Right lobe of liver (tissue), 6 donors: ENCODE data around the gene OSBPL3. TPM values are rescaled to one million over a fixed set of nuclear protein-coding genes. Genes with fewer than 3 reads are reported as not detected.

Experiments used
- ATAC-seq, 4 donors: fragments of 200-7000 bp; cut with Tn5 transposase; one replicate each; pipeline ENCODE4 v1.9.1; 2020; ENCODE audit warnings: mild to moderate bottlenecking in 4 of 4, moderate library complexity in 4 of 4
- DNase-seq, 3 donors: peaks; one replicate each; pipeline ENCODE4 v3.0.0-alpha.2; 2020
- H3K27ac ChIP-seq, 3 donors: fragments of 200-600 bp; one replicate each; pipeline ENCODE4 v1.8.0; 2022
- H3K27me3 ChIP-seq, 2 donors: fragments of 200-600 bp; one replicate each; pipeline ENCODE4 v1.8.0; 2022
- H3K36me3 ChIP-seq, 4 donors: fragments of 200-600 bp; sonication (generic) in 1 of 4; one replicate each; pipeline versions ENCODE4 v1.5.1 to v1.8.0; 2017 to 2022; ENCODE audit warnings: control low read depth in 1 of 4
- H3K4me1 ChIP-seq, 4 donors: fragments of 200-600 bp; sonication (generic) in 1 of 4; one replicate each; pipeline versions ENCODE4 v1.5.1 to v1.8.0; 2017 to 2022; ENCODE audit warnings: control low read depth in 1 of 4
- H3K4me3 ChIP-seq, 3 donors: fragments of 200-600 bp; one replicate each; pipeline ENCODE4 v1.8.0; 2022
- H3K9me3 ChIP-seq, 4 donors: fragments of 200-600 bp; sonication (generic) in 1 of 4; one replicate each; pipeline versions ENCODE4 v1.5.1 to v1.8.0; 2017 to 2022; ENCODE audit warnings: control low read depth in 1 of 4
- CTCF ChIP-seq, 4 donors: fragments of 200-600 bp in 3 of 4; fragments of 450-650 bp in 1 of 4; IDR thresholded peaks; one replicate each; pipeline versions ENCODE4 v1.5.1 to v1.8.0; 2016 to 2022; ENCODE audit warnings: antibody characterized with exemption in 4 of 4, mild to moderate bottlenecking in 2 of 4
- POLR2A ChIP-seq: fragments of 450-650 bp; IDR thresholded peaks from one replicate; pipeline ENCODE4 v1.6.1; 2017; ENCODE audit warnings: antibody characterized with exemption, mild to moderate bottlenecking
- WGBS: methylation state at CpG from one replicate; pipeline ENCODE4 v1.1.6; 2018; ENCODE audit warnings: low coverage, low lambda C conversion rate; ENCODE audit not compliant: insufficient coverage; ENCODE audit errors: missing lambda C conversion rate; 5-methylcytosine and 5-hydroxymethylcytosine counted together
- intact Hi-C, 2 donors: fragments of 100-400 bp; cut with DNase I; formaldehyde crosslinking; loops; one replicate each; pipeline versions ENCODE4 v1.11.2 to v1.14.1; 2022
- total RNA-seq, 6 experiments: library from RNA; depleted of rRNA in 2 of 6; stranded (reverse); fragments of >200 nt in 2 of 6; fragmentation: NEBNext Ultra II Directional in 3 of 6; extraction: Animal tissue kit (Norgen Biotek cat#: 25700) in 3 of 6; gene quantifications; one replicate each; pipeline versions ENCODE4 v1.1.0 to v1.2.4, GENCODE V29; 2016 to 2023
- donor health status: DM: no; HTN: yes; CAD: no.
- donor health status: DM: no; HTN: no; CAD: no.
- donor health status: DM: no; HTN: no; CAD: no.
- donor health status: DM: no; HTN: yes; CAD: no.
- donor health status: DM: no; HTN: yes; CAD: no.

The OSBPL3 gene
- total RNA-seq, 6 experiments from 2014 or later = 0.70 to 8.2 (median 2.4) TPM

- ATAC-seq = peak; percentile 49 to 72 (median 64)
- Histone ChIP-seq H3K4me3 (no peak overlapping the region), H3K27ac (no peak overlapping the region), H3K9me3 (no peaks in the 10 kb centered on the region), H3K36me3 (no peaks in the 10 kb centered on the region), H3K27me3 (no peaks in the 10 kb centered on the region), H3K4me1 (no peaks in the 10 kb centered on the region)
- 60% methylated on average over 1 of the region's 2 CpGs for WGBS
- DNase-seq = peak in 2 of 3 donors; percentile 33 to 48
- TF ChIP-seq POLR2A (no peak), CTCF (IDR thresholded peaks at IDR 0.05) (no peak)
- intact Hi-C loops = no loop called here
These were observed 16.8 kb downstream of the OSBPL3 start for GRCh38 chr7:24963218-24963617.

GRCh38 chr7:24962418-24962962 lies 17.5 kb downstream of the OSBPL3 start:
- Histone ChIP-seq H3K36me3 (no peaks in the 10 kb centered on the region), H3K27me3 (no peaks in the 10 kb centered on the region), H3K9me3 (no peaks in the 10 kb centered on the region), H3K4me1 (no peaks in the 10 kb centered on the region), H3K27ac (no peak overlapping the region), H3K4me3 (no peak overlapping the region)
- DNase-seq (no peak), ATAC-seq (no peak)
- 78% methylated on average over 4 of the region's 4 CpGs for WGBS
- intact Hi-C loops = no loop called here
- TF ChIP-seq CTCF (IDR thresholded peaks at IDR 0.05) (no peak), POLR2A (no peak)

DNA sequence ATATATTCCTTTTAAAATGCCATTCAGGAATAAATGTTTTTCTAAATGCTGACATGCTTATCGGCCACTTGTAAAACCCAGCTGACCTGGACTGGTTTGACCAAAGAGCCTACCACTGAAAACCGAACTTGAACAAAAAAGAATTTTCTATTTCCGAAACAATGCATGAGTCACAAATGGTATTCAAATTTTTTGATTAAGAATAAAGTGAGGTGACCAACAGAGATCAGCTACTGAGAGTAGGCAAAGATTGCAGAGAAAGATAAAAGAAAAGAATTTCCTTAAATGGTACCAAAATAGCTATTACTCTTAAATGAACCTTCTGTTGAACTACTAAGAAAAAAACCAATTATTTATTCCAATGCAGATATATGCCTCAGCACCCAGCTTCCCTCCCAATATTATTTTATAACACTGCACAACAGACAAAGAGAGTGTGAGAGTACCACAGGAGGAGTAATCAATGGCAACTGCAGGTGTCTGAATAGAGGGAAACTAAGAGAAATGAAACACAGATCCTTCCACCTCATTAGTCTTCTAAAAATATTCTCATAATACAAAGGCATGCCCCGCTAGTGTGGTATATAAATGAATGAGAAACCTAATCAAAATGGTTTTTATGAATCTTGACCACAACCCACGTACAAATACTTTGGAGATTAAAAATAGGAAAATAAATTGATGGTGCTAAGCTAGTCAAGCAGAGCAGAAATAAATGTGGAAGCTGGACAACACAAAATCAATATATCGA lies 20.1 kb downstream of the OSBPL3 start:
- no peak for TF ChIP-seq POLR2A
- intact Hi-C loops = no loop called here
- no peak for ATAC-seq
- H3K27ac ChIP-seq = no peak overlapping the region
- H3K27me3 ChIP-seq = no peaks in the 10 kb centered on the region
- H3K36me3 ChIP-seq = no peaks in the 10 kb centered on the region
- no peak overlapping the region for H3K4me3 ChIP-seq
- 89% methylated on average over 6 of the region's 6 CpGs for WGBS
- H3K9me3 ChIP-seq = no peaks in the 10 kb centered on the region
- DNase-seq = no peak
- no peaks in the 10 kb centered on the region for H3K4me1 ChIP-seq

DNA sequence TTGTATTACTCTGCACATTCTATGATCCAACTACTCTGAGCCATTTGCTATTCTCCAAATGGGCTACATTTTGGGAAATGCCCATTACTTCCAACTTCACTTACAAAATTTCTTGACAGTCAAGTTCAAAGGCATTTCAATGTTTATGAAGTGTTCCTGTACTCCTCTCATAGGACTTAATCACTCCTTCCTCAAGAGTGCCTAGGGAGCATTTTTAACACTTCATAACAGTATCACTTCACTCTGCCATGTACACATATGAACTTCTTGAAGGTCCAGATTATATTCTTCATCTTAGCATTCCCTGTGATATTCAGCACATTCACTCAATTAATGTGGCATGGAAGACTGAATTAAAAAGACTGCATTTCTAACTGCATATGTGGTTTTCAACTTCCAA lies 21.6 kb downstream of the OSBPL3 start:
- ATAC-seq (no peak), DNase-seq (no peak)
- H3K4me1 ChIP-seq = no peaks in the 10 kb centered on the region
- no peak for TF ChIP-seq POLR2A
- TF ChIP-seq CTCF (IDR thresholded peaks at IDR 0.05) = no peak
- intact Hi-C loops = no loop called here
- H3K4me3 ChIP-seq = no peak overlapping the region
- no peaks in the 10 kb centered on the region for H3K9me3 ChIP-seq
- no peaks in the 10 kb centered on the region for H3K27me3 ChIP-seq
- H3K36me3 ChIP-seq = no peaks in the 10 kb centered on the region
- no peak overlapping the region for H3K27ac ChIP-seq

- no peaks in the 10 kb centered on the region for H3K4me1 ChIP-seq
- H3K4me3 ChIP-seq = no peak overlapping the region
- WGBS = 100% methylated on average over 1 of the region's 3 CpGs
- H3K9me3 ChIP-seq = no peaks in the 10 kb centered on the region
- no peak for DNase-seq
- no peak overlapping the region for H3K27ac ChIP-seq
- intact Hi-C loops = no loop called here
- H3K27me3 ChIP-seq = no peaks in the 10 kb centered on the region
- H3K36me3 ChIP-seq = no peaks in the 10 kb centered on the region
- no peak for ATAC-seq
- no peak for TF ChIP-seq CTCF (IDR thresholded peaks at IDR 0.05)
- TF ChIP-seq POLR2A = no peak
These were observed 24.0 kb downstream of the OSBPL3 start for GRCh38 chr7:24956021-24956420.
